ENCODE data around the gene GIMAP5.
"Not testable (repeated sequence)": the region's sequence is repeated elsewhere in the genome, so short reads cannot be mapped to it uniquely, and the experiment has no call there.

GIMAP5 gene

GRCh38 chr7:150774131-150774530, 36.9 kb downstream of the GIMAP5 start:
- not testable (repeated sequence) for DNase-seq (ENCODE audit: low spot score)

- no peak for DNase-seq (ENCODE audit: low spot score)
Observed at GRCh38 chr7:150778014-150778737, 41.0 kb downstream of the GIMAP5 start.

GRCh38 chr7:150778738-150779301, 41.6 kb downstream of the GIMAP5 start:
- DNase-seq (ENCODE audit: low spot score): peak; percentile 79

- no peak for DNase-seq (ENCODE audit: low spot score)
Observed at GRCh38 chr7:150780292-150780691, 43.1 kb downstream of the GIMAP5 start.

- DNase-seq (ENCODE audit: low spot score): no peak
Observed at GRCh38 chr7:150781103-150781502, 43.9 kb downstream of the GIMAP5 start.

- DNase-seq (ENCODE audit: low spot score): no peak
Observed at GRCh38 chr7:150781961-150782360, 44.7 kb downstream of the GIMAP5 start.

- DNase-seq (ENCODE audit: low spot score): no peak
Observed at GRCh38 chr7:150784120-150784736, 47.0 kb downstream of the GIMAP5 start.

GRCh38 chr7:150784954-150785353, 47.7 kb downstream of the GIMAP5 start:
- no peak for DNase-seq (ENCODE audit: low spot score)

- DNase-seq (ENCODE audit: low spot score): no peak
Observed at GRCh38 chr7:150787321-150788281, 50.4 kb downstream of the GIMAP5 start.

GRCh38 chr7:150788474-150789269, 51.5 kb downstream of the GIMAP5 start:
- DNase-seq (ENCODE audit: low spot score): no peak

GRCh38 chr7:150790416-150791075, 53.3 kb downstream of the GIMAP5 start:
- DNase-seq (ENCODE audit: low spot score): no peak

- DNase-seq (ENCODE audit: low spot score): no peak
Observed at GRCh38 chr7:150791304-150791703, 54.1 kb downstream of the GIMAP5 start.

- no peak for DNase-seq (ENCODE audit: low spot score)
Observed at GRCh38 chr7:150791746-150792452, 54.7 kb downstream of the GIMAP5 start.
